LNCAP (cell line): ENCODE data around the gene KCNN3.

ENCODE experiments used
- CTCF ChIP-seq: fragments of 450-650 bp; IDR thresholded peaks from 2 replicates; pipeline ENCODE4 v1.5.1; 2017; ENCODE audit warnings: mild to moderate bottlenecking

Gene KCNN3

DNA sequence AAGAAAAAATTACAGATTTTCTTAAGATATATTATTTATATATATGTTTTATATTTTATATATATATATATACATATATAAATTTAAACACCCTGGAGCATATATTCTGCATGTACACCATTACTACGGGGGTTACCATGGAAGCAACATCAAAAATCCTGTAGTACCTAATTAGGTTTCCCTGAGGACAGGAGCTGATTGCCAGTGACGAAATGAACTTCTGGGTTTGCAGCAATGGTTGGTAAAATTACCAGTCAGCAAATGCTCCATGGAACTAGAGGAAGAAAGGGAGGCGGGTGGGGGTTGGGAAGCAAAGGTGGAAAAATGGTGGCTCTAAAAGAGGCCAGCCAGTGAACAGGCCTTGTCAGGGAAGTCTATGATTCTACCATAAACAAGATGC lies 89.5 kb downstream of the KCNN3 start:
- no peak for TF ChIP-seq CTCF

DNA sequence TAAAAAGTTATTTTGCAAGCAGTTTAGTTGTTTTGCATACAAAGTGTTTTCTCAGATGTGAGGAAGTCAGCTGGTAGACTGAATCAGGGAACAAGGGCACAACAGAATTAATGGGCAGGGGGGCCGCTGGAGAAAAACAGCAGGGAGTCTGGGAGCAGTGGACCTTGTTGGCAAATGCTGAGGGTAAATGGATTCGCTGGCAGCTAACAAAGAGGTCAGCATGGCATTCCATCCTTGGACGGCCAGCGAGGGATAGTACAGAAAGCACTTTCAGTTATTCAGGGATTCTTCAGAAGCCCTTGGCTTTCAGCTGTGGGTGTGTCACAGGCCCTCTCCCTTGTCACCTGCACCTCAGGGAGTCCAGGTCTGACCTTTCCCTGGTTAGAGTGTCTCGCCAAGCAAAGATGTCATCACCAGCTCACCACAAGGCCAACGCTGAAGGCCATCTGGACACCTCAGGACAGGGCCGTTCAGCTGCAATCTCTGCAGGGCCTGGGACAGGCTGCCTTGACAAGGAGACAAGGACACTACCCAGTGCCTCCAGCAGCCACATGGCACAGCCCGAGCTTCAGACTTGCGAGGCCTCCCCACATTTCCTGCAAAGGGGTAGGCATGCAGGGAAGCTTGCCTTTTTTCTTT lies 90.4 kb downstream of the KCNN3 start:
- no peak for TF ChIP-seq CTCF

GRCh38 chr1:154778944-154779343 lies 91.1 kb downstream of the KCNN3 start:
- TF ChIP-seq CTCF, result no peak

DNA sequence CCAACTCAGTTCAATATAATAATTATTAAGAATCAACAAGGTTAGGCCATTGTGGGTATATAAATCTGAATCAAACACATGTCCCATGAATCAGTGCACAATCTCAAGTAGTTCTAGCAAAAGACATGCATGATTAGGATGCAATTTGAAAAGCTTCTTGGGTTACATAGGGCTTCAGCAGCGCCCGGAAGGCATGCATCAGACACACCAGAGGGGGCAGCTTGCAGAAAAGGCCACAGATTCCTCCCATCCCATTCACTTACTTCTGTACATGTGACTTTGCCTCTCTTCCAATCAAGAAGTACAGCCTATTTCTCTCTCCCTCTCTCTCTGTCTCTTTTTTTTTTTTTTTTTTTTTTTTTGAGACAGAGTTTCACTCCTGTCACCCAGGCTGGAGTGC lies 91.8 kb downstream of the KCNN3 start:
- no peak for TF ChIP-seq CTCF

DNA sequence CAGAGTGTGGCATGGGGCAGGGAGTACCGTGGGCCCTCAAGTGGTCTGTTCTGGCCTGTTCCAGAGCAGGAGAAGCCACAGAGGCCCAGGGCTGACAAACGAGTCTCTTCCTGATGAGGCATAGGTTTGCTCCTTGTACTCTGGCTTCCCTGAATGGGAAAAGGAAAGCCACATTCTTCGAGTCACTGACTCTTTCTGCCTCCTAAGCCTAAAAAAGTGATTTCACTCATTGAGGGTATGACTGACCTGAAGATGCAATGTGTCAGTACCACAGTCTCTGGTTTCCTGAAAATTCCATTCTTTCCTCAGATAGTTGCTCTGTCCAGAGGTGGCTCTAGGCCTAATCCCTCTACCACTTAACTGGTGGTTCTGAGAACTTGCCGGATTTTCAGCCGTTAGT lies 92.3 kb downstream of the KCNN3 start:
- TF ChIP-seq CTCF, result no peak

GRCh38 chr1:154777154-154777553 lies 92.9 kb downstream of the KCNN3 start:
- TF ChIP-seq CTCF, result no peak

- no peak for TF ChIP-seq CTCF
Measured at GRCh38 chr1:154775621-154776605, 94.2 kb downstream of the KCNN3 start.
